Suprapubic skin (tissue), 4 donors: ENCODE measurements around the gene ANKFN1. TPM values are rescaled to one million over a fixed set of nuclear protein-coding genes. Genes with fewer than 3 reads are reported as not detected.

ENCODE experiments used
- DNase-seq, 2 donors: peaks; one replicate each; pipeline ENCODE4 v3.0.0-alpha.2; 2019; ENCODE audit warnings: low spot score in 2 of 2
- H3K27ac ChIP-seq: fragments of 200-600 bp; sonication (generic); one replicate; pipeline ENCODE4 v1.5.1; 2019
- H3K27me3 ChIP-seq: fragments of 200-600 bp; sonication (generic); one replicate; pipeline ENCODE4 v1.5.1; 2019
- H3K36me3 ChIP-seq: fragments of 200-600 bp; sonication (generic); one replicate; pipeline ENCODE4 v1.5.1; 2019
- H3K4me1 ChIP-seq: fragments of 200-600 bp; sonication (generic); one replicate; pipeline ENCODE4 v1.5.1; 2019
- H3K4me3 ChIP-seq: fragments of 200-600 bp; sonication (generic); one replicate; pipeline ENCODE4 v1.5.1; 2019; ENCODE audit warnings: mild to moderate bottlenecking
- H3K9me3 ChIP-seq: fragments of 200-600 bp; sonication (generic); one replicate; pipeline ENCODE4 v1.5.1; 2019
- EP300 ChIP-seq: sonication (generic); formaldehyde crosslinking; IDR thresholded peaks from one replicate; pipeline ENCODE4 v1.6.1; 2017; ENCODE audit warnings: antibody characterized with exemption
- POLR2A ChIP-seq, 2 donors: fragments of 450-650 bp; IDR thresholded peaks; one replicate each; pipeline ENCODE4 v1.6.1; 2017; ENCODE audit warnings: antibody characterized with exemption in 2 of 2, mild to moderate bottlenecking in 2 of 2, moderate library complexity in 2 of 2
- POLR2AphosphoS5 ChIP-seq, 3 donors: sonication (generic); formaldehyde crosslinking; IDR thresholded peaks; one replicate each; pipeline ENCODE4 v1.6.1; 2017; ENCODE audit warnings: antibody characterized with exemption in 3 of 3
- WGBS: methylation state at CpG from one replicate; pipeline ENCODE4 v1.1.5; 2018; 5-methylcytosine and 5-hydroxymethylcytosine counted together
- total RNA-seq, 4 donors: library from RNA; depleted of rRNA; stranded (reverse); fragments of >200 nt; gene quantifications; one replicate each; pipeline ENCODE4 v1.1.0, GENCODE V29; 2016
- TF ChIP-seq, protein P1 (sequence below), 2 donors: fragments of 200-600 bp in 1 of 2; fragments of 450-650 bp in 1 of 2; sonication (generic) in 1 of 2; IDR thresholded peaks; one replicate each; pipeline ENCODE4 v1.5.1; 2016 to 2019; ENCODE audit warnings: antibody characterized with exemption in 2 of 2, mild to moderate bottlenecking in 1 of 2, moderate library complexity in 1 of 2

Gene ANKFN1
- total RNA-seq, 4 donors from 2014 or later = 0.81 to 3.1 (median 1.7) TPM

DNA sequence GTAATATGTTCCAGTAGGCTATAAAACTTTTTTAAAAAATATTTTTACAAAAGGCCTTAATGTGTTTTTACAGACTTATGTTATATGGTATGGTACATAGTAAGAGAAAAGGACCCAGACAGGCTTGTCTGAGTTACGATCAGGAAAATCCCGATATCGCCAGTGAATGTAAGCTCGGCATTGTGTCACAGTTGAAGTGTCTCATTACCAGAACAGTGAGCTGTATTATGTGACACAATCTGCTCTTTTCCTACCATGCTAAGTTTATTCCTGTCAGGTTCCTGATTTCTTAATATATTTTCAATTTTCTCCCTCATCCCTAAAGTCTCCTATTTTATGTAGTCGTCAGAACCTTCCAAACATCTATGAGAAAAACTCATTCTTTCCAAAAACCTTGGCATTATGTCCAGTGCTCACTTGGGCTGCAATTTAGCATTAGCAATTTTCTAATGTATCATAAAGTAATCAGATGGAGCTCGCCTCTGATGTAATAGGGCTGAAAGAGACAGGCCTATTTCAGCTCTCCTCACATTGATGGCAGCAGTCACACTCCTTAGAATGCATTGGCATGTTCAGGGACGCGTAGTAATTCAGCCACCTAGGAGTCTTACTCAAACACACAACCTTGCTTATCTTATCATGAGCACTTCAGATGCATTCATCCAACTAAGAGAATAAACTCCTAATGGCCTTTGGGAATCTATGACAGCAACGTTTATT is 292.6 kb downstream of the ANKFN1 start:
- 82% methylated on average over 9 of the region's 9 CpGs for WGBS

DNA sequence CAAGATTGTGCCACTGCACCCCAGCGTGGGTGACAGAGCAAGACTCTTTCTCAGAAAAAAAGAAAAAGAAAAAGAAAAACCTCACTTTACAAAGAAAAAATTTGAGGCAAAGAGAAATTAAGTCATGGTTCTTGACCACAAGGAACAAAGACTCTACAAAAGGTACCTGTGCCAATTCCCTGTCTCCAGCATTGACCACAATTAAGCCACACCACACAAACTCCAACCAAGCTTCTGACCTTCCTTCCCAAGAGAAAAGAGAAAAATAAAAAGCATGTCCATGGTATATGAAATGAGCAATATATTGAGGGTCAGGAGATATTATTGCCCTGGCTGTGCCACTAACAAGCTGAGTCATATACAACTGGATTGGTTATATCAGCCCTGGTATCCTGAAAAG is 293.9 kb downstream of the ANKFN1 start:
- 73% methylated on average over 1 of the region's 1 CpG for WGBS
- H3K4me3 ChIP-seq = no peak overlapping the region
- H3K27me3 ChIP-seq = no peaks in the 10 kb centered on the region
- TF ChIP-seq POLR2A (IDR thresholded peaks at IDR 0.05) (no peak), EP300 (no peak)
- H3K36me3 ChIP-seq = no peaks in the 10 kb centered on the region
- H3K4me1 ChIP-seq = no peaks in the 10 kb centered on the region
- no peaks in the 10 kb centered on the region for H3K9me3 ChIP-seq
- H3K27ac ChIP-seq = no peak overlapping the region
- no peak for DNase-seq

More for the DNA sequence above, 292.6 kb downstream of the ANKFN1 start:
- Histone ChIP-seq H3K27me3 (no peaks in the 10 kb centered on the region), H3K36me3 (no peaks in the 10 kb centered on the region), H3K27ac (no peak overlapping the region), H3K4me1 (no peaks in the 10 kb centered on the region), H3K9me3 (no peaks in the 10 kb centered on the region), H3K4me3 (no peak overlapping the region)
- no peak for TF ChIP-seq POLR2AphosphoS5 (IDR thresholded peaks at IDR 0.05)
- no peak for DNase-seq

DNA sequence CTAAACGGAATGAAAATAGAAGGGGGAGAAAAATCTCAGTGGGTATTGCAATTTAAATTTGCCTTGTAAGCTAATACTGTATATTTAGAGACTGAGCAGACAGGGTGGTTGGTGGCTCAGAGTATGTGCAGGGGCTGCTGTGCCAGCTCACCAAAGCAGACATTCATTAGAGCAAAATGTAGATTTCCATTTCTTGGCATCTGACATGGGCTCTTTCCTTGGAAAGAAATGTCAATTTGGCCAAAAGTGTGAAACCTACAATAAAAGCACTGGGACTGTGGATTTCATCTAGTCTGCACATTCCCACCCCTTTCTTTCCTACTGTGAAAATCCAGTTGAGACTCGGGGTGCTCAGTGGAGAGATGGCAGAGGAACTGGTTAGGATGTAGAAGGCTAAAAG is 295.1 kb downstream of the ANKFN1 start:
- 87% methylated on average over 2 of the region's 2 CpGs for WGBS
- Histone ChIP-seq H3K4me1 (no peaks in the 10 kb centered on the region), H3K27ac (no peak overlapping the region), H3K9me3 (no peaks in the 10 kb centered on the region), H3K27me3 (no peaks in the 10 kb centered on the region), H3K4me3 (no peak overlapping the region), H3K36me3 (no peaks in the 10 kb centered on the region)
- TF ChIP-seq POLR2A (IDR thresholded peaks at IDR 0.05) (no peak), EP300 (no peak), POLR2AphosphoS5 (IDR thresholded peaks at IDR 0.05) (no peak)
- TF ChIP-seq, protein P1, sequence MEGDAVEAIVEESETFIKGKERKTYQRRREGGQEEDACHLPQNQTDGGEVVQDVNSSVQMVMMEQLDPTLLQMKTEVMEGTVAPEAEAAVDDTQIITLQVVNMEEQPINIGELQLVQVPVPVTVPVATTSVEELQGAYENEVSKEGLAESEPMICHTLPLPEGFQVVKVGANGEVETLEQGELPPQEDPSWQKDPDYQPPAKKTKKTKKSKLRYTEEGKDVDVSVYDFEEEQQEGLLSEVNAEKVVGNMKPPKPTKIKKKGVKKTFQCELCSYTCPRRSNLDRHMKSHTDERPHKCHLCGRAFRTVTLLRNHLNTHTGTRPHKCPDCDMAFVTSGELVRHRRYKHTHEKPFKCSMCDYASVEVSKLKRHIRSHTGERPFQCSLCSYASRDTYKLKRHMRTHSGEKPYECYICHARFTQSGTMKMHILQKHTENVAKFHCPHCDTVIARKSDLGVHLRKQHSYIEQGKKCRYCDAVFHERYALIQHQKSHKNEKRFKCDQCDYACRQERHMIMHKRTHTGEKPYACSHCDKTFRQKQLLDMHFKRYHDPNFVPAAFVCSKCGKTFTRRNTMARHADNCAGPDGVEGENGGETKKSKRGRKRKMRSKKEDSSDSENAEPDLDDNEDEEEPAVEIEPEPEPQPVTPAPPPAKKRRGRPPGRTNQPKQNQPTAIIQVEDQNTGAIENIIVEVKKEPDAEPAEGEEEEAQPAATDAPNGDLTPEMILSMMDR (IDR thresholded peaks at IDR 0.05) = no peak
- no peak for DNase-seq

DNA sequence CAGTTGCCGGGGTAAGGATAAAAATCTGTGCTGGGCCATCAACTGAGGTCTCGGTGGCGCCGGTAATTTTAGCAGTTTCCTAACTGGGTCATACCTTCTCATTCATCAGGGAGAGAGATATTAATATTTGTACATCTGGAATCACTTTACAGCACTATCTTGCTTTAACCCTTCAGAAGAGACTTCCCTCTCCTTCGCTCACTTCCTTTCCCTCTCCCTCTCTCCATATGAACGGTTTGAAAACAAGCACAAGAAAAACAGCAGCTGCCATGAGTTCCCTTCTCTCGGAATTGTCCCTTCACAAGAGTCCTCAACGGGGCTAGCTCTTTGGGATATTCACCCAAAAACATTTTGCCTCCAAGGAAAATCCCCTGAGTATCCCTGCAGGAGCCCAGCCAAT is 295.9 kb downstream of the ANKFN1 start:
- H3K27ac ChIP-seq = no peak overlapping the region
- H3K36me3 ChIP-seq = no peaks in the 10 kb centered on the region
- DNase-seq = no peak
- WGBS = 68% methylated on average over 8 of the region's 8 CpGs
- no peaks in the 10 kb centered on the region for H3K9me3 ChIP-seq
- H3K4me3 ChIP-seq = no peak overlapping the region
- no peaks in the 10 kb centered on the region for H3K27me3 ChIP-seq
- TF ChIP-seq, protein P1 (IDR thresholded peaks at IDR 0.05) = no peak
- TF ChIP-seq EP300 = no peak
- TF ChIP-seq POLR2A (IDR thresholded peaks at IDR 0.05) = no peak
- TF ChIP-seq POLR2AphosphoS5 (IDR thresholded peaks at IDR 0.05) = no peak
- no peaks in the 10 kb centered on the region for H3K4me1 ChIP-seq

DNA sequence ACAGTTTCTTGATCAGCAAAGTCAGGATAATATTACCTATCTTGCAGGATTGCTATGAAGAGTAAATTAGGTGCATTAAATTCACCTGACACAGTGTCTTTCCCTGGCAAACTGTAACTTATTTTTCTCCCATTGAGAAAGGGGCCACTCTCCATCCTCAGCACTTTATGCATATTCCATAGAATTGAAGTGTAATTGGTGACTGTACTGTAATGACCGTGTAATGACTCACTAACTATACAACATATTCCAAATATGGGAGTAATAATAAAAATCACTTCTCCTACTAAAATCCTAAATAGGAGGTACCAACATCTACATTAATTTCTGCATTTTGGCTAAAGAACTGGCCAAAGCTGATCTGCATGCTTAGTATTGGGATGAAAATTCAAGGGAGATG is 298.4 kb downstream of the ANKFN1 start:
- Histone ChIP-seq H3K4me1 (no peaks in the 10 kb centered on the region), H3K27me3 (peaks cover 3% of the 10 kb centered on the region), H3K36me3 (no peaks in the 10 kb centered on the region), H3K27ac (no peak overlapping the region), H3K9me3 (no peaks in the 10 kb centered on the region), H3K4me3 (no peak overlapping the region)
- TF ChIP-seq EP300 = no peak
- no peak for TF ChIP-seq POLR2A (IDR thresholded peaks at IDR 0.05)
- TF ChIP-seq, protein P1 (IDR thresholded peaks at IDR 0.05) = no peak
- no peak for TF ChIP-seq POLR2AphosphoS5 (IDR thresholded peaks at IDR 0.05)
- 70% methylated on average over 1 of the region's 1 CpG for WGBS
- no peak for DNase-seq

DNA sequence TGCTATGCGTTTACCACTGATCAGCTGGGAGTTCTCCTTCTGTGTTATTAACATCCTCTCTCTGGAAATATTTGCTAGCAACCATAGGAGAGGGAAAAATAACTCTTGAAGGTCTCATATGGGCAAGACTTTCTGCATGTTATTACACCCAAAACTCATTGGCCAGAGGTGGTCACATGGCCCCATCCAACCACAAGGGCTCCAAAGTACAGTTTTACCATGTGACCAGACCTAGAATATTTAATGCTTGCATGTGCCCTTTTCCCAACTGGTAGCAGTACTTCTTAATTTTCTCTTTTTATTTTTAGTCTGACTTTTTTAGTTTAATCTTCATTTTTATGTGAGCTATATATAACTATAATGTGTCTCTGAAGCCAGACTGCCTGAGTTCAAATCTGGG is 299.2 kb downstream of the ANKFN1 start:
- 95% methylated on average over 1 of the region's 1 CpG for WGBS
- Histone ChIP-seq H3K27ac (no peak overlapping the region), H3K4me1 (no peaks in the 10 kb centered on the region), H3K4me3 (no peak overlapping the region), H3K9me3 (no peaks in the 10 kb centered on the region), H3K36me3 (no peaks in the 10 kb centered on the region), H3K27me3 (peaks cover 3% of the 10 kb centered on the region)
- DNase-seq = no peak
- no peak for TF ChIP-seq EP300
- TF ChIP-seq POLR2A (IDR thresholded peaks at IDR 0.05) = no peak
- TF ChIP-seq, protein P1 (IDR thresholded peaks at IDR 0.05) = no peak
- TF ChIP-seq POLR2AphosphoS5 (IDR thresholded peaks at IDR 0.05) = no peak
